Muscle of back (tissue), 10 donors: ENCODE results near the gene GBGT1. TPM values are rescaled to one million over a fixed set of nuclear protein-coding genes. Genes with fewer than 3 reads are reported as not detected.

Source experiments
- polyA plus RNA-seq, 10 donors: library from polyadenylated mRNA; unstranded; fragments of 120-200 nt; gene quantifications; one replicate each; pipeline ENCODE4 v1.2.1, GENCODE V29; 2013; ENCODE audit not compliant: insufficient read length in 10 of 10

GBGT1 gene
- polyA plus RNA-seq, 10 donors, result 2.5 to 5.9 (median 3.9) TPM

Other genes starting within 250 kb of the GBGT1 start
- 10 to 100 TPM; 22.9 to 41.6 (median 29.4) TPM for gene TSC1, start 219.3 kb downstream of the GBGT1 start, polyA plus RNA-seq
- gene GFI1B, start 185.2 kb downstream of the GBGT1 start, polyA plus RNA-seq, result under 1 TPM; 0.24 to 0.69 (median 0.54) TPM
- 10 to 100 TPM; 34.4 to 55.4 (median 46.3) TPM for gene GTF3C5, start 132.9 kb downstream of the GBGT1 start, polyA plus RNA-seq
- gene CEL, start 101.9 kb downstream of the GBGT1 start, polyA plus RNA-seq, result 1 to 10 TPM; 1.1 to 2.4 (median 1.6) TPM
- 10 to 100 TPM; 39.8 to 59.2 (median 47.4) TPM for gene RALGDS, start 42.7 kb downstream of the GBGT1 start, polyA plus RNA-seq
- not detected for gene OBP2B, start 45.3 kb upstream of the GBGT1 start, polyA plus RNA-seq
- 1 to 10 TPM in 8 of 10 donors, under 1 TPM in 2; 0.31 to 4.5 (median 1.9) TPM for gene ABO, start 111.3 kb upstream of the GBGT1 start, polyA plus RNA-seq
- gene SURF6, start 172.3 kb upstream of the GBGT1 start, polyA plus RNA-seq, result 10 to 100 TPM; 15.9 to 25.7 (median 19.3) TPM
- 10 to 100 TPM; 18.3 to 24.6 (median 21.5) TPM for gene MED22, start 184.2 kb upstream of the GBGT1 start, polyA plus RNA-seq
- 1,000 to 10,000 TPM; 1,848 to 2,831 (median 2,454) TPM for gene RPL7A, start 184.3 kb upstream of the GBGT1 start, polyA plus RNA-seq
- gene SURF1, start 192.6 kb upstream of the GBGT1 start, polyA plus RNA-seq, result 10 to 100 TPM; 22.7 to 37.5 (median 29.5) TPM
- gene SURF2, start 192.6 kb upstream of the GBGT1 start, polyA plus RNA-seq, result 10 to 100 TPM in 7 of 10 donors, 1 to 10 TPM in 3; 7.5 to 15.1 (median 12.1) TPM
- gene SURF4, start 212.1 kb upstream of the GBGT1 start, polyA plus RNA-seq, result 100 to 1,000 TPM in 8 of 10 donors, 10 to 100 TPM in 2; 93.7 to 145 (median 104) TPM
- gene STKLD1, start 212.5 kb upstream of the GBGT1 start, polyA plus RNA-seq, result 1 to 10 TPM in 7 of 10 donors, under 1 TPM in 3; 0.87 to 2.1 (median 1.6) TPM